B cell (primary cell): Measurements from ENCODE around the gene PTPN1. TPM values are rescaled to one million over a fixed set of nuclear protein-coding genes. Genes with fewer than 3 reads are reported as not detected.
A peak's percentile ranks its signal among the peaks of the same experiment; 100 is the strongest.

Source experiments
- ATAC-seq: fragments of 200-7000 bp; cut with Tn5 transposase; one replicate; pipeline ENCODE4 v1.10.0; 2021; ENCODE audit warnings: low read depth, mild to moderate bottlenecking, moderate number of reproducible peaks, moderate library complexity
- CTCF ChIA-PET: fragments of 350-600 bp; sonication (Branson Sonifier 250); formaldehyde crosslinking; loops from one replicate; lab custom pipeline; 2021; ENCODE audit warnings: antibody characterized with exemption, inconsistent platforms; lab: Charles Lee
- POLR2A ChIA-PET: fragments of 350-600 bp; sonication (Branson Sonifier 250); formaldehyde crosslinking; loops from one replicate; lab custom pipeline; 2021; ENCODE audit warnings: antibody characterized with exemption; lab: Charles Lee
- DNase-seq: peaks from one replicate; pipeline ENCODE4 v3.0.0; 2013
- H2AFZ ChIP-seq: 2 replicates; pipeline ENCODE4 v1.6.1; 2012; ENCODE audit warnings: mild to moderate bottlenecking, low read depth, low read length; ENCODE audit not compliant: insufficient read depth, poor library complexity, severe bottlenecking
- H3K27ac ChIP-seq, 2 donors: 1 replicate in 1 of 2; 2 replicates in 1 of 2; pipeline ENCODE4 v1.5.1; 2012 to 2013; ENCODE audit warnings: low read length in 2 of 2, mild to moderate bottlenecking in 2 of 2, moderate library complexity in 1 of 2
- H3K27me3 ChIP-seq, 4 experiments: fragments of 200-600 bp in 1 of 4; sonication (generic) in 1 of 4; replicated peaks in 1 of 4; 1 replicate in 2 of 4; 2 replicates in 2 of 4; pipeline versions ENCODE4 v1.6.1 to v1.7.0; 2013 to 2016; ENCODE audit warnings: low read length in 3 of 4, mild to moderate bottlenecking in 2 of 4, mixed read lengths in 1 of 4, moderate library complexity in 1 of 4; ENCODE audit not compliant: insufficient read depth in 4 of 4, control insufficient read depth in 3 of 4; ENCODE audit errors: control extremely low read depth in 1 of 4
- H3K36me3 ChIP-seq, 2 experiments: replicated peaks in 1 of 2; 1 replicate in 1 of 2; 2 replicates in 1 of 2; pipeline versions ENCODE4 v1.6.1 to v1.7.1; 2013; ENCODE audit warnings: low read length in 1 of 2; ENCODE audit not compliant: insufficient read depth in 2 of 2, control insufficient read depth in 1 of 2; ENCODE audit errors: control extremely low read depth in 1 of 2, extremely low read depth in 1 of 2
- H3K4me1 ChIP-seq, 2 donors: fragments of 200-600 bp in 1 of 2; sonication (generic) in 1 of 2; 1 replicate in 1 of 2; 2 replicates in 1 of 2; pipeline versions ENCODE4 v1.5.1 to v1.6.1; 2013 to 2017; ENCODE audit warnings: low read length in 2 of 2; ENCODE audit not compliant: control insufficient read depth in 2 of 2, insufficient read depth in 2 of 2
- H3K4me2 ChIP-seq: replicated peaks from 2 replicates; pipeline ENCODE3; 2012; ENCODE audit warnings: mild to moderate bottlenecking, low read depth, low read length; ENCODE audit not compliant: poor library complexity, severe bottlenecking
- H3K4me3 ChIP-seq, 5 experiments: fragments of 200-600 bp in 1 of 5; sonication (generic) in 1 of 5; 1 replicate in 3 of 5; 2 replicates in 2 of 5; pipeline versions ENCODE4 v1.5.1 to v1.7.0; 2011 to 2016; ENCODE audit warnings: low read length in 4 of 5, mild to moderate bottlenecking in 4 of 5, low read depth in 2 of 5, control low read depth in 1 of 5, moderate library complexity in 1 of 5; ENCODE audit not compliant: insufficient read depth in 1 of 5; ENCODE audit errors: control extremely low read depth in 1 of 5, extremely low read depth in 1 of 5
- H3K79me2 ChIP-seq: fragments of 200-600 bp; sonication (generic); one replicate; pipeline ENCODE4 v1.6.0; 2016; ENCODE audit warnings: low read length; ENCODE audit not compliant: control insufficient read depth, insufficient read depth
- H3K9ac ChIP-seq: fragments of 200-600 bp; sonication (generic); 2 replicates; pipeline ENCODE4 v1.6.1; 2017; ENCODE audit warnings: mild to moderate bottlenecking, low read length, moderate library complexity
- H3K9me3 ChIP-seq, 3 donors: one replicate each; pipeline versions ENCODE4 v1.6.1 to v1.7.1; 2013; ENCODE audit warnings: low read length in 2 of 3; ENCODE audit not compliant: control insufficient read depth in 2 of 3, insufficient read depth in 1 of 3; ENCODE audit errors: control extremely low read depth in 1 of 3
- H4K20me1 ChIP-seq: 2 replicates; pipeline ENCODE4 v1.6.0; 2012; ENCODE audit warnings: mild to moderate bottlenecking, low read length; ENCODE audit not compliant: insufficient read depth, control insufficient read depth, poor library complexity, severe bottlenecking
- H3K27ac Mint-ChIP-seq: one replicate; pipeline ENCODE4 v1.8.0; 2021; ENCODE audit warnings: mixed read lengths
- H3K27me3 Mint-ChIP-seq: one replicate; pipeline ENCODE4 v1.8.0; 2021; ENCODE audit warnings: mixed read lengths
- H3K4me1 Mint-ChIP-seq: one replicate; pipeline ENCODE4 v1.8.0; 2021; ENCODE audit warnings: mixed read lengths
- H3K4me3 Mint-ChIP-seq: one replicate; pipeline ENCODE4 v1.8.0; 2021; ENCODE audit warnings: mixed read lengths
- H3K9me3 Mint-ChIP-seq: one replicate; pipeline ENCODE4 v1.8.0; 2022; ENCODE audit warnings: mixed read lengths; ENCODE audit not compliant: insufficient read depth
- EZH2 ChIP-seq: IDR thresholded peaks from 2 replicates; pipeline ENCODE4 v1.6.1; 2012; ENCODE audit warnings: borderline replicate concordance, low read depth, mild to moderate bottlenecking, moderate library complexity, low read length; ENCODE audit not compliant: insufficient read depth, poor library complexity, severe bottlenecking
- WGBS: methylation state at CpG from one replicate; pipeline ENCODE4 v1.1.5; 2013; ENCODE audit warnings: missing lambda C conversion rate; ENCODE audit not compliant: insufficient coverage; 5-methylcytosine and 5-hydroxymethylcytosine counted together
- intact Hi-C: fragments of 100-400 bp; cut with micrococcal nuclease; formaldehyde crosslinking; loops from one replicate; pipeline ENCODE4 v1.10.0; 2022
- polyA plus RNA-seq: library from polyadenylated mRNA; depleted of rRNA; stranded (reverse); fragments of >200 nt; gene quantifications from 2 replicates; pipeline ENCODE4 v1.2.3, GENCODE V29; 2012
- total RNA-seq, 2 donors: library from RNA; stranded (reverse); fragments of 120-200 nt in 1 of 2; gene quantifications; 1 replicate in 1 of 2; 2 replicates in 1 of 2; pipeline versions ENCODE4 v1.2.3 to v1.2.4, GENCODE V29; 2013 to 2022
- TF ChIP-seq, protein P1 (sequence below): fragments of 200-600 bp; IDR thresholded peaks from one replicate; pipeline ENCODE4 v1.8.0; 2022; ENCODE audit warnings: antibody characterized with exemption, mild to moderate bottlenecking

PTPN1 gene
- total and polyA plus RNA-seq, 2 donors (not counting 1 experiment from before 2014, with no cell fraction given), result 77.4 to 134 TPM

DNA sequence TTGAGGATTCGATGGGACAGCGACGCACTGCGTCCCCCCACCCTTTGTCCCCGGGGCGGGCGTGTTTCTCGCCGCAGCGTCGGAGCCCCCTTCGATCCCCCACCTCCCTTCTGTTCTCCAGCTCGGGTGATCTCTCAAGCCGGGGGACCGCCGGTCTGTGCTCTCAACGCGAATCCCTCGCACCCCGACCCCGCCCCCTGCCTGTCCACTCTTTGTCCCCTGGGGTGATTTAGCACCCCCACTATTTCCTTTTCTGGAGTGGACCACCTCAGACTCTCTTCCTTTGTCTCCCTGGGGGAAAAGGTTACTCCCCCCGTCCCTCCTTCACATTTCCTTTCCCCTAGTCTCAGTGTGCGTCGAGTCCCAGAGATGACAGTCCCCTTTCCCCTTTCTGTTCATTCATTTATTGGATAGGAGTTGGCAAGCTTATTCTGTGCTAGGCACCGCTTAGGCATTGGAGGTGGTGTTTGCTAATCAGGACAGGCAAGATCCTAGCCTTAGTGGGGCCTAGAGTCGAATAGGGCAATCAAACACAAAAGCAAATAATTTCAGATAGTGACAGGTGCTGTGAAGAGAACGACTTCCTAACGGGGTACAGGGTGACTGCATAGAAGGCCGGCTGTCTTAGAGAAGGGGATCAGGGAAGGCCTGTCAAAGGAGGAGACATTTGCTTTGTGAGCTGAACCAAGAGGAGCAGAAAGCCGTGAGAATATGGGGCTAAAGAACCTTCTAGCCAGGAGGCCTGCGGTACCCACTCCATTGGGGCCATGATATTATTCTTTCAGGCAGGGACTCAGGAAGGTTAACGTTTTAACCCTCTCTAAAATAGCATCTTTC is 741 bp downstream of the PTPN1 start:
- ATAC-seq (no peak), DNase-seq (peak; percentile 48)
- POLR2A ChIA-PET, result interaction anchor here (0.8 to 1.7 kb wide), 11 partner anchors 7 to 67 kb away, joined by 3 to 5 read pairs (median 3); no protein-coding TSS in a partner anchor
- intact Hi-C loops, result loop anchor here (1.0 to 10.0 kb wide), 9 partner anchors 8 to 1326 kb away; partner anchors contain the start of genes PARD6B, STAU1 and UBE2V1
- Histone ChIP-seq H3K4me3 (peak overlapping the region; percentile 67 to 100 (median 95)), H3K4me2 (peak overlapping the region; percentile 84), H3K4me1 (peaks cover 53 to 54% of the 10 kb centered on the region in 2 donors), H2AFZ (peak overlapping the region; percentile 63), H4K20me1 (peaks cover 9% of the 10 kb centered on the region), H3K9me3 (no peaks in the 10 kb centered on the region), H3K9ac (peak overlapping the region; percentile 91), H3K27me3 (no peaks in the 10 kb centered on the region), H3K27ac (peak overlapping the region; percentile 91 to 95), H3K36me3 (peaks cover 3 to 15% of the 10 kb centered on the region in 2 experiments), H3K79me2 (peaks cover 67% of the 10 kb centered on the region)
- peak overlapping the region; percentile 92 for H3K27ac Mint-ChIP-seq
- WGBS, result 4% methylated on average over 26 of the region's 32 CpGs
- TF ChIP-seq, protein P1, sequence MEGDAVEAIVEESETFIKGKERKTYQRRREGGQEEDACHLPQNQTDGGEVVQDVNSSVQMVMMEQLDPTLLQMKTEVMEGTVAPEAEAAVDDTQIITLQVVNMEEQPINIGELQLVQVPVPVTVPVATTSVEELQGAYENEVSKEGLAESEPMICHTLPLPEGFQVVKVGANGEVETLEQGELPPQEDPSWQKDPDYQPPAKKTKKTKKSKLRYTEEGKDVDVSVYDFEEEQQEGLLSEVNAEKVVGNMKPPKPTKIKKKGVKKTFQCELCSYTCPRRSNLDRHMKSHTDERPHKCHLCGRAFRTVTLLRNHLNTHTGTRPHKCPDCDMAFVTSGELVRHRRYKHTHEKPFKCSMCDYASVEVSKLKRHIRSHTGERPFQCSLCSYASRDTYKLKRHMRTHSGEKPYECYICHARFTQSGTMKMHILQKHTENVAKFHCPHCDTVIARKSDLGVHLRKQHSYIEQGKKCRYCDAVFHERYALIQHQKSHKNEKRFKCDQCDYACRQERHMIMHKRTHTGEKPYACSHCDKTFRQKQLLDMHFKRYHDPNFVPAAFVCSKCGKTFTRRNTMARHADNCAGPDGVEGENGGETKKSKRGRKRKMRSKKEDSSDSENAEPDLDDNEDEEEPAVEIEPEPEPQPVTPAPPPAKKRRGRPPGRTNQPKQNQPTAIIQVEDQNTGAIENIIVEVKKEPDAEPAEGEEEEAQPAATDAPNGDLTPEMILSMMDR, result no peak
- no peak for TF ChIP-seq EZH2
- H3K27me3 Mint-ChIP-seq, result no peaks in the 10 kb centered on the region
- CTCF ChIA-PET, result interaction anchor here (0.6 to 10.7 kb wide), 14 partner anchors 8 to 77 kb away, joined by 3 to 180 read pairs (median 6); no protein-coding TSS in a partner anchor
- peak overlapping the region; percentile 98 for H3K4me3 Mint-ChIP-seq
- H3K9me3 Mint-ChIP-seq, result no peaks in the 10 kb centered on the region
- H3K4me1 Mint-ChIP-seq, result peaks cover 55% of the 10 kb centered on the region
